T-helper 1 cell (primary cell): ENCODE data around the gene APBA2.

ENCODE experiments used
- DNase-seq, 5 donors: peaks; one replicate each; pipeline ENCODE4 v3.0.0-alpha.2; 2012 to 2020

Gene APBA2

GRCh38 chr15:28985691-28986090, 99.9 kb downstream of the APBA2 start:
- DNase-seq: no peak

- DNase-seq: peak in 1 of 5 donors; percentile 14
Measured at GRCh38 chr15:28986108-28986507, 100.3 kb downstream of the APBA2 start.

GRCh38 chr15:28986726-28987125, 101.0 kb downstream of the APBA2 start:
- no peak for DNase-seq

- no peak for DNase-seq
Measured at GRCh38 chr15:28987337-28987736, 101.6 kb downstream of the APBA2 start.

- peak in 1 of 5 donors; percentile 8 for DNase-seq
Measured at GRCh38 chr15:28989239-28989830, 103.6 kb downstream of the APBA2 start.

GRCh38 chr15:28989896-28990295, 104.1 kb downstream of the APBA2 start:
- DNase-seq: no peak

GRCh38 chr15:28990390-28990789, 104.6 kb downstream of the APBA2 start:
- DNase-seq: no peak

GRCh38 chr15:28991236-28992171, 105.7 kb downstream of the APBA2 start:
- DNase-seq: no peak

GRCh38 chr15:28992336-28992864, 106.6 kb downstream of the APBA2 start:
- DNase-seq: no peak

- DNase-seq: no peak
Measured at GRCh38 chr15:28993051-28993719, 107.4 kb downstream of the APBA2 start.

GRCh38 chr15:28993720-28994053, 107.9 kb downstream of the APBA2 start:
- no peak for DNase-seq

GRCh38 chr15:28994142-28994830, 108.5 kb downstream of the APBA2 start:
- DNase-seq: peak in 1 of 5 donors; percentile 37

- DNase-seq: no peak
Measured at GRCh38 chr15:28994831-28995596, 109.2 kb downstream of the APBA2 start.

GRCh38 chr15:28995705-28996104, 109.9 kb downstream of the APBA2 start:
- no peak for DNase-seq

GRCh38 chr15:28996289-28996688, 110.5 kb downstream of the APBA2 start:
- no peak for DNase-seq

GRCh38 chr15:28996953-28997352, 111.2 kb downstream of the APBA2 start:
- no peak for DNase-seq

- no peak for DNase-seq
Measured at GRCh38 chr15:28997791-28998190, 112.0 kb downstream of the APBA2 start.

- no peak for DNase-seq
Measured at GRCh38 chr15:28998511-28998910, 112.7 kb downstream of the APBA2 start.

- DNase-seq: no peak
Measured at GRCh38 chr15:29003191-29003839, 117.5 kb downstream of the APBA2 start.

- DNase-seq: no peak
Measured at GRCh38 chr15:29003840-29004233, 118.1 kb downstream of the APBA2 start.

GRCh38 chr15:29005931-29006330, 120.2 kb downstream of the APBA2 start:
- no peak for DNase-seq
